BE2C (cell line): ENCODE data around the gene GPR152.
A peak's percentile ranks its signal among the peaks of the same experiment; 100 is the strongest.

ENCODE experiments used
- DNase-seq: peaks from one replicate; pipeline ENCODE4 v3.0.0-alpha.2; 2020
- H3K27me3 ChIP-seq: fragments of 250-450 bp; sonication (Bioruptor Pico); 2 replicates; pipeline ENCODE4 v1.5.1; 2020; ENCODE audit warnings: mild to moderate bottlenecking
- H3K36me3 ChIP-seq: fragments of 250-450 bp; sonication (Bioruptor Pico); 2 replicates; pipeline ENCODE4 v1.5.1; 2020; ENCODE audit warnings: mild to moderate bottlenecking
- H3K4me1 ChIP-seq: fragments of 250-450 bp; sonication (Bioruptor Pico); 2 replicates; pipeline ENCODE4 v1.5.1; 2020
- H3K4me3 ChIP-seq: 2 replicates; pipeline ENCODE4 v1.5.1; 2011; ENCODE audit warnings: low read depth, low read length
- H3K9me3 ChIP-seq: fragments of 250-450 bp; sonication (Bioruptor Pico); 2 replicates; pipeline ENCODE4 v1.5.1; 2020
- TF ChIP-seq, protein P1 (sequence below): IDR thresholded peaks from 2 replicates; pipeline ENCODE4 v1.5.1; 2012; ENCODE audit warnings: mild to moderate bottlenecking, low read depth, low read length

GPR152 gene

GRCh38 chr11:67450796-67451657, 1.5 kb downstream of the GPR152 start:
- Histone ChIP-seq H3K36me3 (no peaks in the 10 kb centered on the region), H3K9me3 (no peaks in the 10 kb centered on the region), H3K4me1 (no peaks in the 10 kb centered on the region), H3K27me3 (no peaks in the 10 kb centered on the region), H3K4me3 (no peak overlapping the region)
- no peak for DNase-seq
- TF ChIP-seq, protein P1, sequence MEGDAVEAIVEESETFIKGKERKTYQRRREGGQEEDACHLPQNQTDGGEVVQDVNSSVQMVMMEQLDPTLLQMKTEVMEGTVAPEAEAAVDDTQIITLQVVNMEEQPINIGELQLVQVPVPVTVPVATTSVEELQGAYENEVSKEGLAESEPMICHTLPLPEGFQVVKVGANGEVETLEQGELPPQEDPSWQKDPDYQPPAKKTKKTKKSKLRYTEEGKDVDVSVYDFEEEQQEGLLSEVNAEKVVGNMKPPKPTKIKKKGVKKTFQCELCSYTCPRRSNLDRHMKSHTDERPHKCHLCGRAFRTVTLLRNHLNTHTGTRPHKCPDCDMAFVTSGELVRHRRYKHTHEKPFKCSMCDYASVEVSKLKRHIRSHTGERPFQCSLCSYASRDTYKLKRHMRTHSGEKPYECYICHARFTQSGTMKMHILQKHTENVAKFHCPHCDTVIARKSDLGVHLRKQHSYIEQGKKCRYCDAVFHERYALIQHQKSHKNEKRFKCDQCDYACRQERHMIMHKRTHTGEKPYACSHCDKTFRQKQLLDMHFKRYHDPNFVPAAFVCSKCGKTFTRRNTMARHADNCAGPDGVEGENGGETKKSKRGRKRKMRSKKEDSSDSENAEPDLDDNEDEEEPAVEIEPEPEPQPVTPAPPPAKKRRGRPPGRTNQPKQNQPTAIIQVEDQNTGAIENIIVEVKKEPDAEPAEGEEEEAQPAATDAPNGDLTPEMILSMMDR: no peak

DNA sequence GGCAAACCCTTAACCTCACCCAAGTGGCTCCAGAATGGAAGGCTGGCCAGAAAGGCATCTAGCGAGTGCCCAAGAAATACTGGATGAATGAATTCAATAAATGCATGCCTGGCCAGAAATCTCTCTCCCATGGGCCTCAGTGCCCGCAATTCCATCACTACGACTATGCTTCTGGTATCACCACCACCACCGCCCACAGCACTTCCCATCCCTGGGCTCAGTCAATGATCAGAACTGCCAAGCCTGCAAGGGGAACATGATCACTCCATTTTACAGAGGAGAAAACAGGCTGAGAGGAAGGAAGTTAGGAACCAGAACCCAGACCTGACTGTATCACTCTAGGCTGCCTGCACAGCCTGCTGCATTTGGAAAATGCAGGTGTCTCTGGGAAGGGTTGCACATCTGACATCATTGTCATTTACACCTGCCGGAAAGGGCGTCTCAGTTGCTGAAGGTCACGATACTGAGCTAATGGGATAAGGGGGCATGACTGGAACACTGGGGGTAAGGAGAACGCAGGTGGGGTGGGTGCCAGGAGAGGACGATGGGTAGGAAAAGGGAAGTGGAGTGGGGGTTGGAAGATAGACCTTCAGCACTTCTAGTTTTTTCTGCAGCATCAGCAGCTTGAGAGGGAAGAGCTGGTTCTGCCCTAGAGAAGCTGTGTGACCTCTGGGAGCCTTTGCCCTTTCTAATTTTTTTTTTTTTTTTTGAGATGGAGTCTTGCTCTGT, 3.2 kb downstream of the GPR152 start:
- no peak for DNase-seq
- Histone ChIP-seq H3K27me3 (no peaks in the 10 kb centered on the region), H3K4me1 (no peaks in the 10 kb centered on the region), H3K36me3 (no peaks in the 10 kb centered on the region), H3K9me3 (no peaks in the 10 kb centered on the region), H3K4me3 (no peak overlapping the region)
- TF ChIP-seq, protein P1: no peak

GRCh38 chr11:67448220-67448609, 4.3 kb downstream of the GPR152 start:
- H3K36me3 ChIP-seq: no peaks in the 10 kb centered on the region
- no peak for DNase-seq
- no peaks in the 10 kb centered on the region for H3K4me1 ChIP-seq
- H3K9me3 ChIP-seq: no peaks in the 10 kb centered on the region
- TF ChIP-seq, protein P1: no peak
- H3K4me3 ChIP-seq: no peak overlapping the region
- H3K27me3 ChIP-seq: no peaks in the 10 kb centered on the region

GRCh38 chr11:67445515-67445914, 7.0 kb downstream of the GPR152 start:
- Histone ChIP-seq H3K4me3 (no peak overlapping the region), H3K36me3 (0 out of 2 replicates have a peak, but pooled peaks cover 3% of the 10 kb centered on the region), H3K4me1 (no peaks in the 10 kb centered on the region), H3K9me3 (no peaks in the 10 kb centered on the region), H3K27me3 (no peaks in the 10 kb centered on the region)
- DNase-seq: no peak
- TF ChIP-seq, protein P1: no peak

- TF ChIP-seq, protein P1: no peak
- H3K4me3 ChIP-seq: peak overlapping the region; percentile 76
- 0 out of 2 replicates have a peak, but pooled peaks cover 3% of the 10 kb centered on the region for H3K36me3 ChIP-seq
- H3K27me3 ChIP-seq: no peaks in the 10 kb centered on the region
- H3K9me3 ChIP-seq: no peaks in the 10 kb centered on the region
- DNase-seq: no peak
- H3K4me1 ChIP-seq: no peaks in the 10 kb centered on the region
Measured at GRCh38 chr11:67442504-67443404, 9.8 kb downstream of the GPR152 start.
